T-helper 22 cell (primary cell): Measurements from ENCODE around the gene SKIL.

ENCODE experiments used
- DNase-seq: peaks from one replicate; pipeline ENCODE4 v3.0.0-alpha.2; 2020; ENCODE audit warnings: low read depth

SKIL gene

GRCh38 chr3:170397685-170398084 is 40.2 kb downstream of the SKIL start:
- no peak for DNase-seq

GRCh38 chr3:170405101-170405500 is 47.6 kb downstream of the SKIL start:
- no peak for DNase-seq

DNA sequence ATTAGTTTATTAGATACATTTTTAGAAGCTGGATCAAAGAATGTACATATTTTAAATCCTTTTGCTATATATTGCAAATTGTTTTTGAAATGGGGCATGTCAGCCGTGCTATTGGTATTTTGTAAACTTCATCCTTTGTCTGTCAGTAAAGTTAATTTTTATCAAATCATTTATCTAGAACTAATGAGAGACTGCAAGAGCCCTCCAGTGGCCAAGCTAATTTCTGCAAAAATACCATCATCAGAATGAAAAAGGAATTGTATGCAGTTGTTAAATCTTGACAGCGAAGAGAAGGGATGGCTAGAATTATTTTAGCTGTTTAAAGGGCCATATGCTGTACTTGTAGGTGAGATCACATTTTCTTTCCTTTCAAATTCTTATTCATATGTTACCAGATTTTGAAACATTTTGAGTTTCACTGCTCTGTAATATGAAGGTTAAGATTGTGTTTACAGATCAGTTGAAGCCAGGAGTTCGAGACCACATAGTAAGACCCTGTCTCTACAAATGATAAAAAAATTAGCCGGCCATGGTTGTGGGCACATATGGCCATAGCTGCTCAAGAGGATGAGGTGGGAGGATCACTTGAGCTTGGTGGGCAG is 53.0 kb downstream of the SKIL start:
- no peak for DNase-seq

DNA sequence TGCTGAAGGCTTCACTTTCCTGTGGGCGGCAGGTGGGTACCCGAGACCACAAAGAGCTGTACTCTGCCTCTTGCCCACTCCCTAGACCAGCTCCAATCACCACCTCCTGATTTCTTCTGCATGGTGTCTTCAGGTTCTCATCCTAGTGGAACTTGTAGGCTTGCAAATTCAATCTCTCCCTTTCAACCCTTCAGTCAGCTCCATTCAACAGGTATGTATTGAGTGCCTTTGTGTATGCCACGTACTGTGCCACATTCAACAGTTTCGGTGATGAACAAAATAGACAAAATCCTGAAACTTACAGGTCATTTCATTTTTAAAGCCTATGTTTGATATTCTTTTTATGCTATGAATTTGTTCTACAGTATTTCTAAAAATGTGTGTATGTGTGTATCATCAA is 55.8 kb downstream of the SKIL start:
- DNase-seq: no peak

DNA sequence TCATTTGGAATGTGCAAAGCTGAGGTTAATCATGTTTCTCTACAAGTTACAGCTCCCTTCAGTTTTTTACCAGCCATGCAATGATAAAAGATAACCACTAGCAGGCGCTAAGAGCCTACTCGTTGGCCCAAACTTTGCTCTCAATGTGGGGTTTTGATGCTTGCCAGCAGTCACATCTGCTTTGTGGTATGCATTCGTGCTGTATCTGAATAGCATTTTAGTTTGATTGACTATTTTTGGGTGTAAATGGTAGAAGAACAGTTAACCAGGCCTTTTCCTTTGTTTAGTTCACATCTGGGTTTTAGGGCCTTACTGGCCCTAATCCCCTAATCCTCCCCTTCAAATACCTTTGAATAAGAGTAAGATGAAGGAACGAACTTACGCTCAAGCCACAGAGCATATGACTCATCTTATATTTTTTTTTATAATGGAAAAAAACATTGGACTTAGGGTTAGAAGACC is 56.7 kb downstream of the SKIL start:
- DNase-seq: no peak

DNA sequence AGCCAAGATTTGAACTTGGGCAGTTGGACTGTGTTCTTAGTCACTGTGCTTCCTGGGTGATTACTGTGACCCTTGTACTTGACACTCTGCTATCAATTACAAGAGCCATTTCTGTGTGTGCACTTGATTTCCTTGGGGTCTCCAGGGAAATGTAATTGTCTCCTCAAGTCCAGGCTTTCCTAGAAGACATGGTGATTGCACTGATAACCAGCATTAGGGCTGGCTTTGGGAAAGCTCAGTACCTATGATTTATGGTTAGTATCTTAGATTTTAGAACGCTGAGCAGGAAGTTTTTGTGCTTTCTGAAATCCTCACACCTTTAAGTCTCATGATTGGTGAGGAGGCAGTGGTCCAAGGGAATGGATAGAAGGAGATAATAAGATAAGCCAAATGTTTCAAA is 59.6 kb downstream of the SKIL start:
- DNase-seq: no peak

DNA sequence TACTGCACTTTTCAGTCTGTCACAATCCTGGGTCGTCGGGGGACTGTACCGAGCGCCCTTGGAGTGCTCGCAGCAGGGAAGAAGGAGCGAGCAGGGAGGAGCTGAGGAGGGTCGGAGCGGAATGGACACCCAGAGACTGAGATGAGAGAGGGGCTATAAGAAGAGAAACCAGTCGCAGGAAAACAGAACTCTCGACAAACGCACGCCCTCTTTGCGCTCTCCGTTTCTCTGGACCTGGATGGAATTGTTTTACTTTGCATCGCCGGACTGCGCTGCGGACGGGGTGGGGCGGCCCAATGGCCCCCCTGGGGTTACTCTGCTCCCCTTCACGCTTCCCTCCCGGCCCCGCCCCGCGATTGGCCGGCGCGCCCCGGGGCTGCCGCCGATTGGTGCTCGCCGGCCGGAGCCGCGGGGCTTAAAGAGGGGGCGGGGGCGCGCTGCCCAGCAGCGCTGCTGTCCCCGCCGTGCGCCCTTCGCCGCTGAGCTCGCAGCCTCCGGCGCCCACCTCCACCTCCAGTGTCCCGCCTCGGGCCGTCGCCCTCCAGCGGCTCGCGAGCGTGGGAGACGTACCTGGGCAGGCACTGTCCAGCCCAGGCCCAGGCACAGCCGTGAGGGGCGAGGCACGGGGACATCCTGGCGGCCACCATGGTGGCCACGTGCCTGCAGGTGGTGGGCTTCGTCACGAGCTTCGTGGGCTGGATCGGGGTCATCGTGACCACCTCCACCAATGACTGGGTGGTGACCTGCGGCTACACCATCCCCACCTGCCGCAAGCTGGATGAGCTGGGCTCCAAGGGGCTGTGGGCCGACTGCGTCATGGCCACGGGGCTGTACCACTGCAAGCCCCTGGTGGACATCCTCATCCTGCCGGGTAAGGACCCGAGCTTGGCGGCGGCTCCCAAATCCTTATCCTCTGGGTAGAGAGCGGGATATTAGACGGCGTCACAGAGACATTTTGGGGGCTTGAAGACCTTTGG is 61.2 kb downstream of the SKIL start, which contains the start of gene CLDN11:
Gene CLDN11 (plus strand): TSS at position 447 of the 977 bp plus-strand sequence. CDS start 199 bp downstream, at position 646.
- DNase-seq: no peak

GRCh38 chr3:170419557-170420087 is 62.1 kb downstream of the SKIL start:
- no peak for DNase-seq

- DNase-seq: no peak
Measured at GRCh38 chr3:170420307-170420821, 62.8 kb downstream of the SKIL start.

DNA sequence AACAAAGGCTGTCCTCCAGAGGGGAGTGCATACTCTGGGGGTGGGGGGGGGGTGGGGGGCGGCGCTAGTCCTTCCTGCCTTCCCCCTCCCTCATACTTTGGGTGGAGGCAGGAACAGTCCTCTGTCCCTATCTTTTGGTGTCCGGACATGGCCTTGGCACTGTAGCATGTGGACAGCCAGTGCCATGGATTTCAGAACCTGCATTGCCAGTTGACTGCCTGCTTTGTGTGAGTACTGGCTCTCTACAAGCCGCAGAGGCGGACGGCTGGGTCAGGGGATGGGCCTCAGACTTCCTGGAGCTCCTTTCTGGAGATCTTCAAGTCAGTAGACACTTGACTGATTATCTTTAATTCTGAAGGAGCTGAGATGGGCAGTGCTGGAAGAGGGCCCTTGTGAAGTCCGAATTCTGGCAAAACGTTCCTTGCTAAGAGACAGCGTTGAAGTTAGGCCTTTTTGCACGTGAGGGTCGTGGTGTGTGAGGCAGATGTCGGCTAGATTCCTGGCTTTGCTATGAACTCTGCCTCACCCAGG is 63.7 kb downstream of the SKIL start:
- DNase-seq: no peak

DNA sequence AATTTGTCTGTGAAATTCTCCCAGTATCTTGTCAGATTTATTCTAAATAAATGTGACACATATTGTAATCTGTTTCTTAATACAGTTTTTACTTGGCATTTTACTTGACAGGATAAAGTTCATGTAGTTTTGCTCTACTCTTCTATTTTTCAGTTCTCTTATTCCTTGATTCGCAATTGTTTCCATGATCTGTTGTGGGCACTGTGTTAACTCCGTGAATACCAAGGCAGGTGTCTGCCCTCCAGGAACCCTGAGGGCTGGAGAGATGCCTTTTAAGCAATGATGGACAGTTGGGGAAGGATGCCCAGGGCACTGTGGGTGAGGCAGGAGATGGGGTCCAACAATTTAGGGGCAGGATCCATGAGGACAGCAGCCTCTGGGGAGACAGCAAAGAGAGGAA is 64.2 kb downstream of the SKIL start:
- no peak for DNase-seq

GRCh38 chr3:170423001-170423615 is 65.6 kb downstream of the SKIL start:
- no peak for DNase-seq

GRCh38 chr3:170424879-170425278 is 67.4 kb downstream of the SKIL start:
- no peak for DNase-seq

DNA sequence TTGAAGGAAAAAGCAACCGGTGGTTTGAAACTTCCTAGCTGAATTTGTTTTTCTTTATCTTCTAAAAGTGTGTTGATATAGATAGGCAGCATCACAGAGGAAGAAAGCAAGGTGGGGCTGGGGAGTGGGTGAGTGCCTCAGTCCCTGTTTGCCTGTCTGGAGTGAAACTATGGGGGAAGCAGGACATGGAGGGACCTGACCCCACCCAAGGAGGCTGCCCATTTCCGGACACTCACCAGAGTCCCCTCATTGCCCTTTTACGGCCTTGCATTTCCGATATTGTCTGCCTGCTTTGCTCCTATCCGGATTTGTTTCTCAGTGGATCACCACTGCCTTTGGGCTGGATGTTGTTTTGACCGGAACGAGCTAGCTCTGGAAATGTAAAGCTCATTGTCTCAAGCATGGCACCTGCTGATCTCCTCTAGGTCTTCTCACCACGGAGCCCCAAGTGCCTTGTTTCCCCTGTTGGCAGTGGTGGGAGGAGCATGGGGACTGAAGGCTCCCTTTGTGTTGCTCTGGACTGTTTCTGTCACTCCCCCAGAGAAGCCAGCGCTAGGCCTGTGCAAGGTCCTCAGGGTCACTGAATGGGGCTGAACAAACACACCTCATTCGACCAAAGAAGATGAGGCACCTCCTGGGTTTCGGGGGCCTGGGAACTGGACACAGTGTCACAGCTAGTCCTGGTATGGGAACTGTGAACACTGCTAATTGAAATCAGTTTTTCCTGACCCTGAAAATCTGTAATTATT is 68.2 kb downstream of the SKIL start:
- DNase-seq: no peak

GRCh38 chr3:170426240-170426797 is 68.8 kb downstream of the SKIL start:
- no peak for DNase-seq

GRCh38 chr3:170428095-170428494 is 70.6 kb downstream of the SKIL start:
- DNase-seq: no peak

DNA sequence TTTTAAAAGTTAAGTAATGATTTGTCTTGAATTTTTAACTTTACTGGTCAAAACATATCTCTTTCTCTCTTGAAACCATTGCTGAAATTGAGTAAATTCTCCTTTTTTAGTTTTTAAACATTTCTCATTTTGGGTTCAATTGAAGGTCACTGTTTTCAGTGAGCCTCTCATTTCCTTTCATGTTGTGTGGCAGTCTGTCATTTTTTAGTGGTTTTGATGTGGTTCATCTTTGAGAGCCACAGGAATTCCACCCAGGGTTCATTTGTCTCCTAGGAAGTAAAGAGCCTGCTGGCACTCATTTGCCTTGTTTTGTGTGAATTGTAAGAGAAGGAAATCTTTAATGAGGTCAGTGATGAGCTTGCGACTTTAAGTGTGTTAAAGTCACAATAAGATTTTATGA is 71.5 kb downstream of the SKIL start:
- DNase-seq: no peak

DNA sequence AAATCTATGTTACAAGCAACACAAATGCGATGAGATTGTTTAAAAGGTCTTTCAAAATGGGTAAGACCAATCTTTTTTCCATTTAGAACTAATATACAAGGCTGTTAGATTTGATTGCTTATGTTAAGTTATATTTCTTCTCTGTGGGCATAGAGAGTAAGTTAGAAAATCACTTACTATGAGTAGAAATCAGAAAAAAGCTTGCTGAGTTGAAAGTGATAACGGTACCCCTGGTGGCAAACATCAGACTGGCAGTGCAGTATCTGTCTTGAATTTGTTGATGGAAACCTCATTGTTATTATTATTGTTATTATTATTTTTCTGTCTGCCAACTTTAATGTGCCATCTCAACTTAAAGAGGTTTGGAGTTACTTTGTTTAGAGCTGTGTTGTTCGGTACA is 73.5 kb downstream of the SKIL start:
- no peak for DNase-seq

DNA sequence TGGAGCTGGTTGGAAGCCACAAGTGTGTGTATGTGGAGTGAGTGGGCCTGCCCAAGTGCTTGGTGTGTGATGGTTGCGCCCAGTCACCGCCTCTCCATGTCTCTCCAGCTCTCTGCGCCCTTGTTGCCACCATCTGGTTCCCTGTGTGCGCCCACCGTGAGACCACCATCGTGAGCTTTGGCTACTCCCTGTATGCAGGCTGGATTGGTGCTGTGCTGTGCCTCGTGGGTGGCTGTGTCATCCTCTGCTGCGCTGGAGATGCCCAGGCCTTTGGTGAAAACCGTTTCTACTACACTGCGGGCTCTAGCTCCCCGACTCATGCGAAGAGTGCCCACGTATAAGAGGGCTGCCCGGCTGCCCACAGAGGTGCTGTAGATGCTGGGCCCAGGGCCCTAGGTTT is 74.9 kb downstream of the SKIL start:
- no peak for DNase-seq

- DNase-seq: no peak
Measured at GRCh38 chr3:170436697-170437096, 79.2 kb downstream of the SKIL start.

DNA sequence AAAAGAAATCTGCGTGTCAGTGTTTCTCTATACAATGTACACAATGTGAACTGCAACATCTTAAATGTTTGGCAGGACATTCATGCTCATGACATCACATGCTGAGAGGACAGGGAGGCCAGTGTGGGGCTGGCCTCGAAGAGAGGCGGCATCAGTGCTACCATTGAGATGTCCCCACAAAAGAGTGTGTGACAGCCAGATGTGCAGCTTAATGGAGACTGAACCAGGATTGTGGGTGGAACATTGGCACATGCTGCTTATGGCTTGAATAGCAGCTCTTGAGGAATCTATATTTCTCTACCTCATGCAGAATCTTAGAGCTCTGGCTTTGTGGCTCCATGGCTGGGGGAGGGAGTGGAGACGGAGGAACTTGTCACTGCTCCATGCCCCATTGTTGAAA is 79.7 kb downstream of the SKIL start:
- DNase-seq: no peak
